Thyroid gland (tissue), 4 donors: Measurements from ENCODE around the gene NT5DC2. TPM values are rescaled to one million over a fixed set of nuclear protein-coding genes. Genes with fewer than 3 reads are reported as not detected.
A peak's percentile ranks its signal among the peaks of the same experiment; 100 is the strongest.

Experiments
- DNase-seq, 2 donors: peaks; one replicate each; pipeline ENCODE4 v3.0.0-alpha.2; 2019
- H3K27ac ChIP-seq, 3 donors: fragments of 200-600 bp; sonication (generic); 1 replicate in 2 of 3; 2 replicates in 1 of 3; pipeline ENCODE4 v1.5.1; 2016 to 2019; ENCODE audit warnings: mild to moderate bottlenecking in 1 of 3, moderate library complexity in 1 of 3
- H3K27me3 ChIP-seq: fragments of 200-600 bp; sonication (generic); one replicate; pipeline ENCODE4 v1.5.1; 2019
- H3K36me3 ChIP-seq, 2 donors: fragments of 200-600 bp; sonication (generic); one replicate each; pipeline ENCODE4 v1.5.1; 2016 to 2019
- H3K4me1 ChIP-seq, 2 donors: fragments of 200-600 bp; sonication (generic); one replicate each; pipeline ENCODE4 v1.5.1; 2017 to 2019
- H3K4me3 ChIP-seq, 3 donors: fragments of 200-600 bp; sonication (generic); replicated peaks in 1 of 3; 1 replicate in 2 of 3; 2 replicates in 1 of 3; pipeline ENCODE4 v1.5.1; 2016; ENCODE audit warnings: mild to moderate bottlenecking in 1 of 3
- H3K9me3 ChIP-seq: fragments of 200-600 bp; sonication (generic); one replicate; pipeline ENCODE4 v1.5.1; 2017
- POLR2A ChIP-seq, 2 donors: fragments of 450-650 bp; IDR thresholded peaks; one replicate each; pipeline ENCODE4 v1.6.1; 2017; ENCODE audit warnings: antibody characterized with exemption in 2 of 2, mild to moderate bottlenecking in 2 of 2, moderate library complexity in 1 of 2
- WGBS, 2 donors: methylation state at CpG; one replicate each; pipeline ENCODE4 v1.1.5; 2017; 5-methylcytosine and 5-hydroxymethylcytosine counted together
- intact Hi-C: fragments of 100-400 bp; cut with DNase I; formaldehyde crosslinking; loops from one replicate; pipeline ENCODE4 v1.15.1; 2023
- total RNA-seq, 4 donors: library from RNA; depleted of rRNA; stranded (reverse); fragments of >200 nt; gene quantifications; one replicate each; pipeline ENCODE4 v1.2.3, GENCODE V29; 2016
- TF ChIP-seq, protein P1 (sequence below), 6 experiments: fragments of 200-600 bp in 3 of 6; fragments of 450-650 bp in 3 of 6; sonication (generic) in 3 of 6; IDR thresholded peaks; one replicate each; pipeline ENCODE4 v1.5.1; 2016 to 2019; ENCODE audit warnings: antibody characterized with exemption in 6 of 6, mild to moderate bottlenecking in 2 of 6, inconsistent platforms in 1 of 6, moderate library complexity in 1 of 6

NT5DC2 gene
- total RNA-seq, 4 donors from 2014 or later: 40.5 to 55.1 (median 45.0) TPM

DNA sequence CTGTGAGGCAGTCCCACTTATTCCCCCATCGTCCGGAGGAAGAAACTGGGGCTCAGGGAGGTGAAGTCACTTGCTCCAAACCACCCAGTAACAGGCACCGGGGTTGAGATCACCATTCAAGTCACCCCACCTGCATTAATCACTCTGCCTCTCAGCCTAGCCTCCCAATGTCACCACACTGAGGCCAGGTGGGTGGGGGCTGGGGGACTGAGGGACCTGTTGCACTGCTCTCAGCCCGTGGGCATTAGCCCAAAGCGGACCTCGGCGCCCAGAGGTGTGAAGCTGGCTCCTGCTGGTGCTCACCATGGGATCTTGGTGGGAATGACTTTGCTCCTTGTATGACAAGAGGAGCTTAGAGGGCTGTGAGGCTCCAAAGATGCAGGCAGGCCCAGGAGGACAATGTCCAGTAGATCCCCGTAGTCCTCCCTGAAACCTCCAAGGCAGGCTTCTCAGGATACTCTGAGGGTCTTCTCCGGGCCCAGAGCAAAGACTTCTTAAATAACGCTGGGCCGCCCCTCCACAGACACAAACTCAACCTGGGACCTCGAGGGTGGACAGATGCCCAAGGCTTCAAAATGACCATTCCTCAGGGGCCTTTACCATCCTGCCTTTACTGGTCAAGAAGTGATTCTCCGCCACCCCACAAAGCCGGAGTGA, 1.7 kb downstream of the NT5DC2 start:
- intact Hi-C loops: loop anchor here (5.0 kb wide), 1 partner anchor 75 kb away; the partner anchor contains the start of gene NISCH
- peaks cover 16 to 48% of the 10 kb centered on the region in 2 donors for H3K4me1 ChIP-seq
- no peak for DNase-seq

DNA sequence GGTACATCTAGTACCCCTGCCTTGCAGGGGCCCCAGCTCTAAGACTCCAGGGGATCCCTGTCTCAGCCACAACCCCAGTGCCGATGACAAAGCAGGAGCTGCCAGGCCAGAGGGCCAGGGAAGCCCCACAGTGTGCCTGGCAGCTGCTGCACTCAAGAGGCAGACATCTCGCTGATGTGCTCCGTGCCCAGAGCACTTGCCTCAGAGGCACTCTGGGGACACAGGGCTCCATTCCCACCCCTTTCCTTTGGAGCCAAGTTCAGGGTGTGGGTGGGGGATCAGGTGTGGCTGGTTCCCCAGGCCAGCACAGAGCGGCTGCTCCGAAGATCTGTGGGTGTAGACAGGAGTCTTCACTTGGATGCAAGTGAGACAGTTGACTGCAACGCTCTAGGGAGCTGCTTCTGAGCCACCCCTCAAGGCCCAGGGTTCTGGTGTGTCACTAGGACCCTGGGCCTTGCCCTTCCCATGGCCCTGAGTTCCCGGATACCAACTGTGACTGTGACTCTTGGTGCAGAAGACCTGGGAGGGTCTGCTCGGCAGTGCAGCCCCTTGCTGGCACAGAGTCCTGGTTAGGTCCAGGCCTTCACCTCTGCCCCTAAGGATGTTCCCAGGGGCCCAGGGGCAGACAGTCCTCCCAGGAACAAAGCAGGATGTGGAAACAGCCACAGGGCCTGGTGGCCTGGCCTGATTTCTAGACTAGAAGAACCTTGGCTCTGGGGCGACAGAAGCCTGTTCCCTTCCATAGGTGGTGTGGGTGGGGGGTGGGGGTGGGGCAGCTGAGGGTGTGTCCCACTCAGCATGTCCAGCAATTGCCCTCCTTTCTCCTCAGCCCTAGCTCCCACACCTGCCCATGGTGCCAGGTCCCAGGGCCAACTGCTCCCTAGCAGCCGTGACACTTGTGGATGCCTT, 2.5 kb downstream of the NT5DC2 start:
- intact Hi-C loops: loop anchor here (5.0 kb wide), 1 partner anchor 74 kb away; the partner anchor contains the start of gene NISCH
- 78 to 85% methylated on average over 8 to 9 of the region's 10 CpGs for WGBS, 2 donors
- no peak for DNase-seq
- peaks cover 0 to 7% of the 10 kb centered on the region in 2 donors for H3K36me3 ChIP-seq
- no peaks in the 10 kb centered on the region for H3K9me3 ChIP-seq
- TF ChIP-seq, protein P1, sequence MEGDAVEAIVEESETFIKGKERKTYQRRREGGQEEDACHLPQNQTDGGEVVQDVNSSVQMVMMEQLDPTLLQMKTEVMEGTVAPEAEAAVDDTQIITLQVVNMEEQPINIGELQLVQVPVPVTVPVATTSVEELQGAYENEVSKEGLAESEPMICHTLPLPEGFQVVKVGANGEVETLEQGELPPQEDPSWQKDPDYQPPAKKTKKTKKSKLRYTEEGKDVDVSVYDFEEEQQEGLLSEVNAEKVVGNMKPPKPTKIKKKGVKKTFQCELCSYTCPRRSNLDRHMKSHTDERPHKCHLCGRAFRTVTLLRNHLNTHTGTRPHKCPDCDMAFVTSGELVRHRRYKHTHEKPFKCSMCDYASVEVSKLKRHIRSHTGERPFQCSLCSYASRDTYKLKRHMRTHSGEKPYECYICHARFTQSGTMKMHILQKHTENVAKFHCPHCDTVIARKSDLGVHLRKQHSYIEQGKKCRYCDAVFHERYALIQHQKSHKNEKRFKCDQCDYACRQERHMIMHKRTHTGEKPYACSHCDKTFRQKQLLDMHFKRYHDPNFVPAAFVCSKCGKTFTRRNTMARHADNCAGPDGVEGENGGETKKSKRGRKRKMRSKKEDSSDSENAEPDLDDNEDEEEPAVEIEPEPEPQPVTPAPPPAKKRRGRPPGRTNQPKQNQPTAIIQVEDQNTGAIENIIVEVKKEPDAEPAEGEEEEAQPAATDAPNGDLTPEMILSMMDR (IDR thresholded peaks at IDR 0.05): no peak
- TF ChIP-seq POLR2A (IDR thresholded peaks at IDR 0.05): no peak
- peak overlapping the region in 1 of 3 donors; percentile 23 for H3K27ac ChIP-seq
- peaks cover 21 to 56% of the 10 kb centered on the region in 2 donors for H3K4me1 ChIP-seq
- H3K4me3 ChIP-seq: no peak overlapping the region
- no peaks in the 10 kb centered on the region for H3K27me3 ChIP-seq

More for the DNA sequence above, 1.7 kb downstream of the NT5DC2 start:
- Histone ChIP-seq H3K27ac (peak overlapping the region in 1 of 3 donors; percentile 23), H3K36me3 (peaks cover 0 to 7% of the 10 kb centered on the region in 2 donors), H3K27me3 (no peaks in the 10 kb centered on the region), H3K9me3 (no peaks in the 10 kb centered on the region), H3K4me3 (no peak overlapping the region)
- 88 to 89% methylated on average over 9 to 10 of the region's 14 CpGs for WGBS, 2 donors
- TF ChIP-seq, protein P1 (IDR thresholded peaks at IDR 0.05): no peak
- TF ChIP-seq POLR2A (IDR thresholded peaks at IDR 0.05): no peak

DNA sequence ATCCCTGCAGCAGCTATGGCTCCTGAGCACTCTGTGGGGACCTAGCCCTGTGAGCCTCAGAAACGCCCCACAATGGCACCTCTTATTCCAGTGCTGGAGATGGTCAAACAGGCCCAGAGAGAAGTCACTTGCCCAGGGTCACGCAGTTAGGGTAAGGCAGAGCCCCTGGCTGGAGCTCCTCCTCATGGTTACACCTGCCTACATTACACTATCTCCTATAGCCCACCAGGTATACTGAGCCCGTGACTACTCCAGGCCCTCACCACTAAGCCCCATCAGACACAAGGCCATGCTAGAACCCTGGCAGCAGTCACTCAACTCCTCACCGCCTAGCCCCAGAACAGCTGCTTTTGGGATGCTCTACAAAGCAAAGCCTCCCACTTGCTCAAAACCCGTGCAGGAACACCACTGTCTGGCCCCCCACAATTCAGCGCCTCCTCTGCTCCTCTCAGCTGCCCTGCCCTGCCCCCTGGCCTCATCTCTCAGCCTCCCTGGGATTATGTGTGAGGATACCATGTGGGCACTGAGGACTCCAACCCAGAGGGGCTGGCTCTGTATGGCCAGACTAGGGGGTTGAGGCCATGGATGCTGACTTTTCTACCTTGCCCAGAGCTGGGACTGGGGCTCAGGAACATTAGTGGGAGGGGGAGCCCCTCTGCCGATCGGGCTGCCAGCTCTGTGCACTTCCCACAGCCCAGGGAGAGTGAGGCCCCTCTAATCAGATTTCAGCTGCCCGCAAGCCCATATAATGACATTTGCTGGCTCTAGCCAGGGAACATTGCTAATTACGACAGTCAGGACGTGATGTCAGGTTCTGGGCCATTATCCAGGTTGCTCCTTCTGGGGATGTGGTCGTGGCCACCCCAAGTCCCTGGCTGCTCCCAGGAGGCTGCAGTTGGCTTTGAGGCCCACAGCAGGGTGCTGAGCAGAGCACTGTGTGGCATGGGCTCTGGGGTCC, 4.0 kb downstream of the NT5DC2 start:
- H3K27me3 ChIP-seq: no peaks in the 10 kb centered on the region
- H3K27ac ChIP-seq: no peak overlapping the region
- H3K4me3 ChIP-seq: no peak overlapping the region
- H3K36me3 ChIP-seq: peaks cover 0 to 7% of the 10 kb centered on the region in 2 donors
- 85 to 86% methylated on average over 9 of the region's 12 CpGs for WGBS, 2 donors
- intact Hi-C loops: loop anchor here (5.0 kb wide), 1 partner anchor 72 kb away; the partner anchor contains the start of gene NISCH
- peak in 1 of 2 donors; percentile 2 for DNase-seq
- no peak for TF ChIP-seq POLR2A (IDR thresholded peaks at IDR 0.05)
- TF ChIP-seq, protein P1 (IDR thresholded peaks at IDR 0.05): no peak
- H3K4me1 ChIP-seq: peaks cover 36 to 58% of the 10 kb centered on the region in 2 donors
- H3K9me3 ChIP-seq: no peaks in the 10 kb centered on the region

DNA sequence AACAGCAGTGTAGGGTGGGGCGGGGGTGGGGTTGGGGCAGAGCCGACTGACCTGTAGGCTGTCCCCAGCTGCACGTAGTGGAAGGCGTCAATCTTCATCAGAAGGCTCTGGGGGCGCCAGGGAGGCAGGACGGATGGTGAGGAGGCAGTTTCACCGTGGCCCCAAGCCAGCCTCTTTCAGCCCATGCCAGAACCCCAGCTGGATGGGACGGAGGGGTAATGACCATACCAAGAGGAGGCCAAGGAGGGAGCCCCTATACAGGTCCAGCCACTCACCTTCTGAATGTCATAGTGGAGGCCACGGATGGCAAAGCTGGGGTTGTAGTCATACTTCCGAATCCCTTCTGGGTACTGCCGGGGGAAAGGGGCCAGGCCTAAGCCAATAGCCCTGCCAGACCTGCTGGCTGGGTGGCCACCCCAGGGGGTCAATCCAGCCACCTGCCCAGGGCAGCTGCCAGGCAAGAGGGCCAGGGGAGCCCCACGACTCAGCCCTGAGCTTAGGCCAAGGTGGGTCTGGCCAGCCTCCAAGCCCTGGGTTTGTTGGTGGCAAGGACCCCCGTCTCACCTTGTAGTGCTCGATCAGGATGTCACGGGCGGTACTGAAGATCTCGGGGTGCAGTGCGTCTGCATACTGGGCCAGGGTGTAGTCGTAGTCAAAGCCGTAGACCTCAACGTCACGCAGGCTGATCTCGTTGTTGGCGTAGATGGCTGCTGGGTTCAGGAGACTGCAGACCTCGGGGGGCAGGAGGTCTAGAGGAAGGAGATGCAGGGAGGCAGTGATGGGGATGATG, 4.9 kb downstream of the NT5DC2 start:
- peaks cover 31 to 58% of the 10 kb centered on the region in 2 donors for H3K4me1 ChIP-seq

More for the DNA sequence above, 4.9 kb downstream of the NT5DC2 start:
- Histone ChIP-seq H3K9me3 (no peaks in the 10 kb centered on the region), H3K27ac (no peak overlapping the region), H3K36me3 (peaks cover 4 to 7% of the 10 kb centered on the region in 2 donors), H3K27me3 (no peaks in the 10 kb centered on the region), H3K4me3 (no peak overlapping the region)
- intact Hi-C loops: no loop called here
- 95 to 98% methylated on average over 15 to 24 of the region's 25 CpGs for WGBS, 2 donors
- no peak for DNase-seq
- TF ChIP-seq, protein P1 (IDR thresholded peaks at IDR 0.05): no peak
- TF ChIP-seq POLR2A (IDR thresholded peaks at IDR 0.05): no peak
